Eye (tissue), 1 donor: ENCODE data around the gene ZNF70.

Experiments used
- DNase-seq: peaks from one replicate; pipeline ENCODE4 v3.0.0-alpha.2; 2015

The ZNF70 gene

GRCh38 chr22:23750714-23751440 lies at the start of gene ZNF70:
Gene ZNF70, minus strand, starts transcription at chr22:23751112. Its CDS starts 5,972 bp downstream, at chr22:23745140.
- DNase-seq = peak; percentile 94

DNA sequence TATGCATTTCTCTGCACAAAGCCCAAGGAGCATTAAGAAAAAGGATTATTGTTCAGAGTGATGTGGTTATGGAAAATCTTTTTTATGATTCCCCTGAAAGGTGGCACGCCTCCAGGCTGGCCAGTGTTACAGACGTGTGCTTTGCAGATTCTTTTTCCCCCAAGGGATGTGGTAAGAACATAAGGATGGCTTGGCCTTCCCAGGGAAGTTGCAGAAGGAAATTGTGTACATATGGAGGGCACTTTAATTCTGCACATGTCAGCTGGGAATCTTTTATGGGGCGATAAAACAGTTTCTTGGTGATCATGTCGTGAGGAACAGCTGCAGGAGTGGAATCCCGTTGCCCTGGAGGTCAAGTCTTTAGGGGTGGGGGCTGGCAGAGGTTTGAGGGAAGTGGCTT lies 45.5 kb upstream of the ZNF70 start:
- no peak for DNase-seq

DNA sequence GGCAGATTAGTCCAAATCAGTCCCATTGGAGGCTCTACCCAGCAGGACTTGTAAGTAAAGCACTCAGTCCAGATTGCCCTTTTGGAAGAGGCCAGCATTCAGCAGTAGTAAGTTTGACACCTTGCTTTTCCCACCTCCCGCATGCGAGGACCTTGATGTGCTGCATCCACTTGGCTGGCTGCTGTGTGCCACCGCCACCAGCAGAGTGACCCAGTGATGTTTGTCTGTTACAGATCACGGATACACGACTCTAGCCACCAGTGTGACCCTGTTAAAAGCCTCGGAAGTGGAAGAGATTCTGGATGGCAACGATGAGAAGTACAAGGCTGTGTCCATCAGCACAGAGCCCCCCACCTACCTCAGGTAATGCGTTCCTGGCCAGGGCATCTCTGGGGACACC lies 42.4 kb upstream of the ZNF70 start:
- no peak for DNase-seq

DNA sequence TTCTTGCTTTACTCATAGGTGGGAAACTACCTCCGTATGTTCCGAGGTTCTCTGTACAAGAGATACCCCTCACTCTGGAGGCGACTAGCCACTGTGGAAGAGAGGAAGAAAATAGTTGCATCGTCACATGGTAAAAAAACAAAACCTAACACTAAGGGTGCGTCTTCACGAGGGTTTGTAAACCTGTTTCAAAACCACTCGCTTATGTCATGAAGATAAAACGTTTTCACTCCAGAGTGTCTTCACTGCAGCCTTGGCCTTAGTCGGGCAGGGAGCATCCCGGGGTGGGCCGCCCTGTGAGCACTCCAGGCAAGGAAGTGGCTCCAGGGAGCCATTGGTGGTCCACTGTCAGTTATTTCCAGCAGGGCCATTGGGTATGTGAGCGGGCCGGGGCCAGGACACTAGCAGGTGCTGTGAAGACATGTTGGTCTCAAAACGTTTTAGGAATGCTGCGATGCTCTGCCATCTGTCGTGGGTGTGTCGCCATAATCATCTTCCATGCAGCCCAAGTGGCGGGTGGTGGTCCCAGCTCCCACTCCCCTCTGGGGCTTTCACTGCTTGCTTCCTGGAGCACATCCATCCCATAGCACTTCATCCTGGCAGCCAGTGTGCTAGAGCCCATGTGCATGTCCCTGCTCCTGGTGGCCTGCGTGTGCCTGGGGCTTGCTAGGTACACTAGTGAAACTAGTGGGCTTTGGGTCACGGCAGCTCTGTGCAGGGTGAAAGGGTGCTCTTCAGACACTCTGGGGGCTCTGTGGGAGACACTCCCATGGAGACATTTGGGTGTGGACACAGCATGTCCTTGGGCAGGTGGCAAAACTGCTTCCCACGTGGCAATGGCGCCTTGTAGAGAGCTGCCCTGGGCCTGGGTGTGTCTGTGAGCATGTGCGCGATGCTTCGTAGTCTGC lies 41.1 kb upstream of the ZNF70 start:
- DNase-seq = no peak

GRCh38 chr22:23790819-23791737 lies 40.2 kb upstream of the ZNF70 start:
- DNase-seq = peak; percentile 70

DNA sequence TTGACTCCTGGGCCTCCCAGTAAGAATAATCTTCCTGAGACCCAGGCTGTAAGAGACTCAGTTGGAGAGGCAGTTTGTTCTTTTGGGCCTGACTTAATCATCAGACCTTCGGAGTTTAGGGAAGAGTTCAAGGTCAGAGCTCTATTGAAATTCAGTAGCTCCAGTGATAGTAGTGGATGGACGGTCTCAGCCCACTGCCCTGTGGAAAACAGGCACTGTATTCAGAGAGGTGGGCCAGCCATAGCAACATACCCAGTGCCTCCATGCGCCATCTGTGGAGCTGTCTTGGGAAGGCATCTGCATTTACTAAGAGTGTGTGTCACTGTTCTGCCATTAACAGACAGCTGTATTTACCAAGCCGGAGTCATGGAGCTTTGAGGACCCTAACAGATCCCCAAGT lies 38.7 kb upstream of the ZNF70 start:
- no peak for DNase-seq

- no peak for DNase-seq
These were observed 38.2 kb upstream of the ZNF70 start for GRCh38 chr22:23789121-23789520.

DNA sequence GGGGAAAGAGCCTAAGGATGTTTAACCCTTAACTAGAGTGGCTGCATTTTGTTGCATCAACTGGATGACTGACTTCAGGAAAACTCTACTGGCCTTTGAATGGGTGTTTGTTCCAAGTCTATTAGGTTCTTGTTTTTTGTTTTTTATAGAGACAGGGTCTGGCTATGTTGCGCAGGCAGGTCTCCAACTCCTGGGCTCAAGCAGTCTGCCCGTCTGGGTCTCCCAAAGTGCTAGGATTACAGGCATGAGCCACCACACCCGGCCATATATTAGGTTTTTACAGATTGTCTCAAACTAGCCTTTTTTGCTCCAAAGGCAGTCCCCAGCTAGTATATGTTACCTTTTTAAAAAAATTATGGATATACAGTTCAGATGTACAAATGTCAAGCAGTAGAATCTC lies 37.0 kb upstream of the ZNF70 start:
- DNase-seq = no peak

DNA sequence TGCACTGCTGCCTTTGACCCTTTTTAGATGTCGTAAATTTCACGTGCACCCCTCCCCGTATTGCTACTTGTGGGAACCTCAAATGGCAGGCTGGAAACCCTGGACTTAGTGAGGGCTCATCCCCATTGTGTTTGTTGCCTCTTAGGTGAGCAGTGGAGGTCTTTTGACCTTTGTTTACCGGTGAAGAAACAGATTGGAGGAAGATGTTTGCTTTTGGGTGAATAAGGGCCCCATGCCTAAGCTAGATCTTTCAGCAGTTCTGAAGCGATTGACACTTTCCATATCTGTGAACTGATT lies 36.6 kb upstream of the ZNF70 start:
- DNase-seq = no peak

- peak; percentile 97 for DNase-seq
These were observed 36.1 kb upstream of the ZNF70 start, which contains the start of gene SMARCB1 for GRCh38 chr22:23786752-23787599. Gene SMARCB1, plus strand, starts transcription at chr22:23786966. Its CDS starts 204 bp downstream, at chr22:23787170.

- no peak for DNase-seq
These were observed 35.4 kb upstream of the ZNF70 start for GRCh38 chr22:23786261-23786710.

DNA sequence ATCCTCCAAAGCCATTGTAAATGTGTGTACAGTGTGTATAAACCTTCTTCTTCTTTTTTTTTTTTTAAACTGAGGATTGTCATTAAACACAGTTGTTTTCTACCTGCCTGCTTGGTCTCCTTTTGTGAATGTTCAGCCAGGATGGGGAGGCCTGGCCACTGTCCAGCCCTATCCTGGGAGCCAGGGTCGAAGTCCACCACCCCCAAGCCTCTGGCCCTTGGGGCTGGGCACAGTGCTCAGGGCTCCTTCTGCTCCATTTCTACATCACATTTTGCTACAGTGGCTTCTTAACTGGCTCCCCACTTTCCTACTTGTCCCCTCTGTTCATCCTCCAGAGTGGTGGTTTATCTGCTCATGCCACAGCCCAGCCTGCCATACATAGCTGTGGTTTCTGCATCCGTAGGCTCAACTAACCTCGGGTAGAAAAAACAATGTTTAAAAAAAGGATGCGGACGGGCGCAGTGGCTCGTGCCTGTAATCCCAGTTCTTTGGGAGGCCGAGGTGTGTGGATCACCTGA lies 33.4 kb upstream of the ZNF70 start:
- no peak for DNase-seq

DNA sequence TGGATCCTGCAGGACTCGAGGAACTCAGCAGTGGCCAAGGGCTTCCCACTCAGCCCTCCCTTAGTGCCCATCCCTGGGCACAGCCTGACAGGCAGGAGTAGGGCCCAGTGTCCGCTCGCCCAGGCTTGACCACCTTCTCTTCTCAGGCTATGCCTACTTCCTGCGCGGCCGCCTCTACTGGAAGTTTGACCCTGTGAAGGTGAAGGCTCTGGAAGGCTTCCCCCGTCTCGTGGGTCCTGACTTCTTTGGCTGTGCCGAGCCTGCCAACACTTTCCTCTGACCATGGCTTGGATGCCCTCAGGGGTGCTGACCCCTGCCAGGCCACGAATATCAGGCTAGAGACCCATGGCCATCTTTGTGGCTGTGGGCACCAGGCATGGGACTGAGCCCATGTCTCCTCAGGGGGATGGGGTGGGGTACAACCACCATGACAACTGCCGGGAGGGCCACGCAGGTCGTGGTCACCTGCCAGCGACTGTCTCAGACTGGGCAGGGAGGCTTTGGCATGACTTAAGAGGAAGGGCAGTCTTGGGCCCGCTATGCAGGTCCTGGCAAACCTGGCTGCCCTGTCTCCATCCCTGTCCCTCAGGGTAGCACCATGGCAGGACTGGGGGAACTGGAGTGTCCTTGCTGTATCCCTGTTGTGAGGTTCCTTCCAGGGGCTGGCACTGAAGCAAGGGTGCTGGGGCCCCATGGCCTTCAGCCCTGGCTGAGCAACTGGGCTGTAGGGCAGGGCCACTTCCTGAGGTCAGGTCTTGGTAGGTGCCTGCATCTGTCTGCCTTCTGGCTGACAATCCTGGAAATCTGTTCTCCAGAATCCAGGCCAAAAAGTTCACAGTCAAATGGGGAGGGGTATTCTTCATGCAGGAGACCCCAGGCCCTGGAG lies 32.6 kb upstream of the ZNF70 start:
- no peak for DNase-seq

- DNase-seq = no peak
These were observed 31.8 kb upstream of the ZNF70 start for GRCh38 chr22:23782703-23783102.

DNA sequence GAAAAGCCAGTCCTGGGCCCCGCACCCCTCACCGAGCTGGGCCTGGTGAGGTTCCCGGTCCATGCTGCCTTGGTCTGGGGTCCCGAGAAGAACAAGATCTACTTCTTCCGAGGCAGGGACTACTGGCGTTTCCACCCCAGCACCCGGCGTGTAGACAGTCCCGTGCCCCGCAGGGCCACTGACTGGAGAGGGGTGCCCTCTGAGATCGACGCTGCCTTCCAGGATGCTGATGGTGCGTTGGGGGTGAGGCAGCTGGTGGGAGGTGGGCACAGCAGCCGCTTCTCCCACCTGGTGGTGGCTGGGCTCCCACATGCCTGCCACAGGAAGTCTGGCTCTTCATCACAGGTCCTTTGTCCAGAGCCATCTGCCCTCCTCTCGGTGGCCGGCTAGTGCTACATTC lies 31.3 kb upstream of the ZNF70 start:
- no peak for DNase-seq

GRCh38 chr22:23781511-23782183 lies 30.7 kb upstream of the ZNF70 start:
- peak; percentile 24 for DNase-seq

GRCh38 chr22:23781065-23781464 lies 30.2 kb upstream of the ZNF70 start:
- no peak for DNase-seq

DNA sequence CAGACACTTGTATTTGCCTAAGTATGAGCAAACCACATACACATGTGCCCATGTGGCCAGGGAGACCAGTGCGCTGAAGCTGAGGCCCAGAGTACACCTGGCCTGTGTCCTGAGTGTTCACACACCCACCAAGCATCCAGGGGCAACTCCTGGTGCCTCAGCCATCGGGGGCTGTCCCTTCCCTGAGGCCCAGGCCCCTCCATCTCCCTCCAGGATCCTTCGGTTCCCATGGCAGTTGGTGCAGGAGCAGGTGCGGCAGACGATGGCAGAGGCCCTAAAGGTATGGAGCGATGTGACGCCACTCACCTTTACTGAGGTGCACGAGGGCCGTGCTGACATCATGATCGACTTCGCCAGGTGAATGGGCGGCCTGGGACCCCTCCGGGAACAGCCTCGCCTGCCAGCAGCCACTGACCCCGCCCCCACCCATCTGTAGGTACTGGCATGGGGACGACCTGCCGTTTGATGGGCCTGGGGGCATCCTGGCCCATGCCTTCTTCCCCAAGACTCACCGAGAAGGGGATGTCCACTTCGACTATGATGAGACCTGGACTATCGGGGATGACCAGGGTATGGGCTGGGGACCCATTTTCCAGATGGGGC lies 29.3 kb upstream of the ZNF70 start:
- no peak for DNase-seq

- no peak for DNase-seq
These were observed 28.8 kb upstream of the ZNF70 start for GRCh38 chr22:23779731-23780130.

GRCh38 chr22:23779083-23779482 lies 28.2 kb upstream of the ZNF70 start:
- no peak for DNase-seq
